Central memory CD8-positive, alpha-beta T cell (primary cell): Measurements from ENCODE around the gene ALCAM.

Experiments used
- ATAC-seq: fragments of 150-1000 bp; cut with Tn5 transposase; replicated peaks from 2 replicates; pipeline ENCODE4 v1.10.0; 2022; ENCODE audit warnings: mild to moderate bottlenecking, moderate FRiP score, moderate number of reproducible peaks; ENCODE audit not compliant: poor library complexity, severe bottlenecking; ENCODE audit errors: extremely low read depth
- DNase-seq, 2 donors: peaks; one replicate each; pipeline ENCODE4 v3.0.0; 2021; ENCODE audit warnings: low spot score in 2 of 2
- H3K27ac Mint-ChIP-seq: one replicate; pipeline ENCODE4 v1.8.0; 2022; ENCODE audit warnings: low read depth, mild to moderate bottlenecking, moderate library complexity, mixed read lengths
- H3K27me3 Mint-ChIP-seq: one replicate; pipeline ENCODE4 v1.8.0; 2022; ENCODE audit warnings: mixed read lengths
- H3K36me3 Mint-ChIP-seq: one replicate; pipeline ENCODE4 v1.8.0; 2022; ENCODE audit warnings: mild to moderate bottlenecking, moderate library complexity, mixed read lengths; ENCODE audit not compliant: insufficient read depth
- H3K4me1 Mint-ChIP-seq: one replicate; pipeline ENCODE4 v1.8.0; 2022; ENCODE audit warnings: mixed read lengths
- H3K4me3 Mint-ChIP-seq: one replicate; pipeline ENCODE4 v1.8.0; 2022; ENCODE audit warnings: mild to moderate bottlenecking, moderate library complexity, mixed read lengths
- H3K9me3 Mint-ChIP-seq: one replicate; pipeline ENCODE4 v1.8.0; 2022; ENCODE audit warnings: mixed read lengths

Gene ALCAM

GRCh38 chr3:105429034-105429762 is 62.5 kb downstream of the ALCAM start:
- DNase-seq (no peak), ATAC-seq (no peak)
- Mint-ChIP-seq H3K4me1 (no peaks in the 10 kb centered on the region), H3K27me3 (no peaks in the 10 kb centered on the region), H3K36me3 (no peaks in the 10 kb centered on the region), H3K9me3 (no peaks in the 10 kb centered on the region), H3K4me3 (no peak overlapping the region), H3K27ac (no peak overlapping the region)

- H3K4me1 Mint-ChIP-seq = no peaks in the 10 kb centered on the region
- H3K36me3 Mint-ChIP-seq = no peaks in the 10 kb centered on the region
- no peak overlapping the region for H3K27ac Mint-ChIP-seq
- DNase-seq (no peak), ATAC-seq (no peak)
- no peaks in the 10 kb centered on the region for H3K9me3 Mint-ChIP-seq
- no peaks in the 10 kb centered on the region for H3K27me3 Mint-ChIP-seq
- H3K4me3 Mint-ChIP-seq = no peak overlapping the region
Measured at GRCh38 chr3:105430455-105430854, 63.7 kb downstream of the ALCAM start.

- Mint-ChIP-seq H3K36me3 (no peaks in the 10 kb centered on the region), H3K27me3 (no peaks in the 10 kb centered on the region), H3K9me3 (no peaks in the 10 kb centered on the region), H3K4me3 (no peak overlapping the region), H3K4me1 (no peaks in the 10 kb centered on the region), H3K27ac (no peak overlapping the region)
- ATAC-seq (no peak), DNase-seq (no peak)
Measured at GRCh38 chr3:105431200-105431599, 64.5 kb downstream of the ALCAM start.

- Mint-ChIP-seq H3K9me3 (no peaks in the 10 kb centered on the region), H3K27ac (no peak overlapping the region), H3K36me3 (no peaks in the 10 kb centered on the region), H3K27me3 (no peaks in the 10 kb centered on the region), H3K4me3 (no peak overlapping the region), H3K4me1 (no peaks in the 10 kb centered on the region)
- no peak for DNase-seq
- ATAC-seq = no peak
Measured at GRCh38 chr3:105435277-105435676, 68.6 kb downstream of the ALCAM start.

GRCh38 chr3:105436687-105437086 is 70.0 kb downstream of the ALCAM start:
- H3K36me3 Mint-ChIP-seq = no peaks in the 10 kb centered on the region
- no peaks in the 10 kb centered on the region for H3K4me1 Mint-ChIP-seq
- ATAC-seq (no peak), DNase-seq (no peak)
- H3K9me3 Mint-ChIP-seq = no peaks in the 10 kb centered on the region
- H3K27me3 Mint-ChIP-seq = no peaks in the 10 kb centered on the region
- H3K27ac Mint-ChIP-seq = no peak overlapping the region
- no peak overlapping the region for H3K4me3 Mint-ChIP-seq

GRCh38 chr3:105440113-105440512 is 73.4 kb downstream of the ALCAM start:
- H3K36me3 Mint-ChIP-seq = no peaks in the 10 kb centered on the region
- no peak overlapping the region for H3K4me3 Mint-ChIP-seq

GRCh38 chr3:105444725-105445124 is 78.0 kb downstream of the ALCAM start:
- no peaks in the 10 kb centered on the region for H3K27me3 Mint-ChIP-seq
- no peak overlapping the region for H3K27ac Mint-ChIP-seq
- H3K4me1 Mint-ChIP-seq = no peaks in the 10 kb centered on the region
- H3K9me3 Mint-ChIP-seq = no peaks in the 10 kb centered on the region
- DNase-seq (no peak), ATAC-seq (no peak)
- H3K4me3 Mint-ChIP-seq = no peak overlapping the region
- H3K36me3 Mint-ChIP-seq = no peaks in the 10 kb centered on the region

More at GRCh38 chr3:105440113-105440512, 73.4 kb downstream of the ALCAM start:
- Mint-ChIP-seq H3K27ac (no peak overlapping the region), H3K9me3 (no peaks in the 10 kb centered on the region), H3K4me1 (no peaks in the 10 kb centered on the region), H3K27me3 (no peaks in the 10 kb centered on the region)
- DNase-seq (no peak), ATAC-seq (no peak)

GRCh38 chr3:105448338-105448982 is 81.8 kb downstream of the ALCAM start:
- ATAC-seq (no peak), DNase-seq (no peak)
- H3K27me3 Mint-ChIP-seq = no peaks in the 10 kb centered on the region
- no peak overlapping the region for H3K27ac Mint-ChIP-seq
- H3K36me3 Mint-ChIP-seq = no peaks in the 10 kb centered on the region
- no peaks in the 10 kb centered on the region for H3K4me1 Mint-ChIP-seq
- H3K9me3 Mint-ChIP-seq = no peaks in the 10 kb centered on the region
- no peak overlapping the region for H3K4me3 Mint-ChIP-seq

- ATAC-seq (no peak), DNase-seq (no peak)
- Mint-ChIP-seq H3K36me3 (no peaks in the 10 kb centered on the region), H3K4me3 (no peak overlapping the region), H3K27ac (no peak overlapping the region), H3K4me1 (no peaks in the 10 kb centered on the region), H3K27me3 (no peaks in the 10 kb centered on the region), H3K9me3 (no peaks in the 10 kb centered on the region)
Measured at GRCh38 chr3:105449414-105449813, 82.7 kb downstream of the ALCAM start.

GRCh38 chr3:105456017-105456416 is 89.3 kb downstream of the ALCAM start:
- Mint-ChIP-seq H3K27ac (no peak overlapping the region), H3K4me1 (no peaks in the 10 kb centered on the region), H3K4me3 (no peak overlapping the region), H3K27me3 (no peaks in the 10 kb centered on the region), H3K36me3 (no peaks in the 10 kb centered on the region), H3K9me3 (no peaks in the 10 kb centered on the region)
- no peak for DNase-seq
- ATAC-seq = no peak

- Mint-ChIP-seq H3K4me1 (no peaks in the 10 kb centered on the region), H3K27me3 (no peaks in the 10 kb centered on the region), H3K4me3 (no peak overlapping the region), H3K36me3 (no peaks in the 10 kb centered on the region), H3K9me3 (no peaks in the 10 kb centered on the region), H3K27ac (no peak overlapping the region)
- ATAC-seq (no peak), DNase-seq (no peak)
Measured at GRCh38 chr3:105458518-105459215, 92.0 kb downstream of the ALCAM start.

- H3K27me3 Mint-ChIP-seq = no peaks in the 10 kb centered on the region
- no peak for ATAC-seq
- H3K27ac Mint-ChIP-seq = no peak overlapping the region
Measured at GRCh38 chr3:105459566-105460290, 93.0 kb downstream of the ALCAM start.

More at GRCh38 chr3:105459566-105460290, 93.0 kb downstream of the ALCAM start:
- no peak overlapping the region for H3K4me3 Mint-ChIP-seq
- no peaks in the 10 kb centered on the region for H3K9me3 Mint-ChIP-seq
- DNase-seq = no peak
- H3K36me3 Mint-ChIP-seq = no peaks in the 10 kb centered on the region
- no peaks in the 10 kb centered on the region for H3K4me1 Mint-ChIP-seq
